Measurements from ENCODE around the gene DDC.
"Not testable (repeated sequence)": the region's sequence is repeated elsewhere in the genome, so short reads cannot be mapped to it uniquely, and the experiment has no call there.

The DDC gene

GRCh38 chr7:50589364-50589763 lies 24.2 kb upstream of the DDC start:
- DNase-seq: no peak

GRCh38 chr7:50588937-50589336 lies 23.7 kb upstream of the DDC start:
- DNase-seq: no peak

GRCh38 chr7:50587737-50588136 lies 22.5 kb upstream of the DDC start:
- no peak for DNase-seq

- no peak for DNase-seq
Observed at GRCh38 chr7:50584793-50585408, 19.7 kb upstream of the DDC start.

- no peak for DNase-seq
Observed at GRCh38 chr7:50584386-50584785, 19.2 kb upstream of the DDC start.

- DNase-seq: not testable (repeated sequence)
Observed at GRCh38 chr7:50583295-50583694, 18.1 kb upstream of the DDC start.

- not testable (repeated sequence) for DNase-seq
Observed at GRCh38 chr7:50582271-50582670, 17.1 kb upstream of the DDC start.

- DNase-seq: not testable (repeated sequence)
Observed at GRCh38 chr7:50580666-50581065, 15.5 kb upstream of the DDC start.

- DNase-seq: no peak
Observed at GRCh38 chr7:50580057-50580456, 14.9 kb upstream of the DDC start.

- not testable (repeated sequence) for DNase-seq
Observed at GRCh38 chr7:50578105-50578504, 12.9 kb upstream of the DDC start.

- DNase-seq: no peak
Observed at GRCh38 chr7:50577569-50577968, 12.4 kb upstream of the DDC start.

GRCh38 chr7:50576388-50576787 lies 11.2 kb upstream of the DDC start:
- not testable (repeated sequence) for DNase-seq

- DNase-seq: no peak
Observed at GRCh38 chr7:50567715-50568261, 2.6 kb upstream of the DDC start.

GRCh38 chr7:50565977-50566376 lies 772 bp upstream of the DDC start:
- no peak for DNase-seq

- no peak for DNase-seq
Observed at GRCh38 chr7:50565559-50565916, 333 bp upstream of the DDC start.

- DNase-seq: no peak
Observed at GRCh38 chr7:50564171-50564570, 1.0 kb downstream of the DDC start.

GRCh38 chr7:50562136-50562535 lies 3.1 kb downstream of the DDC start:
- no peak for DNase-seq

GRCh38 chr7:50560865-50561351 lies 4.3 kb downstream of the DDC start:
- DNase-seq: no peak

GRCh38 chr7:50559881-50560280 lies 5.3 kb downstream of the DDC start:
- no peak for DNase-seq

- no peak for DNase-seq
Observed at GRCh38 chr7:50558294-50559053, 6.7 kb downstream of the DDC start.

- DNase-seq: no peak
Observed at GRCh38 chr7:50557099-50557498, 8.1 kb downstream of the DDC start.

- no peak for DNase-seq
Observed at GRCh38 chr7:50556247-50556991, 8.8 kb downstream of the DDC start.

GRCh38 chr7:50555594-50556140 lies 9.5 kb downstream of the DDC start:
- no peak for DNase-seq
